ENCODE results near the gene FAM186B. TPM values are rescaled to one million over a fixed set of nuclear protein-coding genes. Genes with fewer than 3 reads are reported as not detected.
A peak's percentile ranks its signal among the peaks of the same experiment; 100 is the strongest.

The FAM186B gene
- total RNA-seq, 4 donors from 2014 or later: 0.21 to 0.77 (median 0.30) TPM; not detected in 1

GRCh38 chr12:49622501-49623141, 17.2 kb upstream of the FAM186B start:
- intact Hi-C loops (cut with DNase I; ENCODE audit: low total_unique reads): no loop called here
- H3K27me3 ChIP-seq: no peaks in the 10 kb centered on the region
- TF ChIP-seq CTCF (IDR thresholded peaks at IDR 0.05) (no peak), POLR2A (IDR thresholded peaks at IDR 0.05) (no peak)
- peak in 1 of 2 donors; percentile 48 for DNase-seq
- H3K4me1 ChIP-seq: no peaks in the 10 kb centered on the region
- H3K9me3 ChIP-seq: no peaks in the 10 kb centered on the region
- H3K27ac ChIP-seq: peak overlapping the region; percentile 89 to 92
- no peaks in the 10 kb centered on the region for H3K36me3 ChIP-seq
- peak overlapping the region; percentile 56 to 61 for H3K4me3 ChIP-seq

GRCh38 chr12:49621651-49622500, 16.4 kb upstream of the FAM186B start:
- Histone ChIP-seq H3K27ac (peak overlapping the region; percentile 89 to 92), H3K36me3 (no peaks in the 10 kb centered on the region), H3K4me1 (no peaks in the 10 kb centered on the region), H3K9me3 (no peaks in the 10 kb centered on the region), H3K27me3 (no peaks in the 10 kb centered on the region), H3K4me3 (peak overlapping the region; percentile 56 to 61)
- DNase-seq: no peak
- TF ChIP-seq POLR2A (IDR thresholded peaks at IDR 0.05): no peak
- TF ChIP-seq CTCF (IDR thresholded peaks at IDR 0.05): no peak
- intact Hi-C loops (cut with DNase I; ENCODE audit: low total_unique reads): no loop called here

DNA sequence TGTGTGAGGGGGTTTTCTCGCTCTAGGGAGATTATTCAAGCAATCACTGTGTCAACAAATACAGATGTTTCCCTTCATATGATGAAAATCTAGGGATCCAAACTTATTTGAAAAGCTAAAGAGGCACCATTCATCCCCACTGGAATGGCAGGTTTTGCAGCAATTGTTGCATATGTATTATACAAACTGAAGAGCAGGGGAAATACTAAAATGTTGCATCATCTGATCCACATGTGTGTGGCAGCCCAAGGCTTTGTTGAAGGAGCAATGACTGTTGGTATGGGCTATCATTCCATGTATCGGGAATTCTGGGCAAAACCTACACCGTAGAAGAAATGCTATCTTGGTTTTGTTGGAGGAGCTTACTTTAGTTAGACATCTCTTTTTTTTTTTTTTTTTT, 13.8 kb upstream of the FAM186B start:
- TF ChIP-seq POLR2A (IDR thresholded peaks at IDR 0.05): no peak
- Histone ChIP-seq H3K27me3 (no peaks in the 10 kb centered on the region), H3K4me3 (no peak overlapping the region), H3K36me3 (no peaks in the 10 kb centered on the region), H3K4me1 (no peaks in the 10 kb centered on the region), H3K27ac (no peak overlapping the region), H3K9me3 (no peaks in the 10 kb centered on the region)
- intact Hi-C loops (cut with DNase I; ENCODE audit: low total_unique reads): no loop called here
- no peak for DNase-seq

- DNase-seq: no peak
- intact Hi-C loops (cut with DNase I; ENCODE audit: low total_unique reads): no loop called here
- no peaks in the 10 kb centered on the region for H3K4me1 ChIP-seq
- TF ChIP-seq CTCF (IDR thresholded peaks at IDR 0.05): no peak
- no peak for TF ChIP-seq POLR2A (IDR thresholded peaks at IDR 0.05)
- H3K27me3 ChIP-seq: no peaks in the 10 kb centered on the region
- H3K4me3 ChIP-seq: no peak overlapping the region
- no peaks in the 10 kb centered on the region for H3K36me3 ChIP-seq
- no peaks in the 10 kb centered on the region for H3K9me3 ChIP-seq
- no peak overlapping the region for H3K27ac ChIP-seq
Measured at GRCh38 chr12:49618576-49618975, 13.1 kb upstream of the FAM186B start.

- intact Hi-C loops (cut with DNase I; ENCODE audit: low total_unique reads): no loop called here
- Histone ChIP-seq H3K4me3 (no peak overlapping the region), H3K4me1 (no peaks in the 10 kb centered on the region), H3K36me3 (no peaks in the 10 kb centered on the region), H3K27me3 (no peaks in the 10 kb centered on the region), H3K27ac (no peak overlapping the region), H3K9me3 (no peaks in the 10 kb centered on the region)
- no peak for DNase-seq
- TF ChIP-seq CTCF (IDR thresholded peaks at IDR 0.05): no peak
- no peak for TF ChIP-seq POLR2A (IDR thresholded peaks at IDR 0.05)
Measured at GRCh38 chr12:49616533-49617219, 11.2 kb upstream of the FAM186B start.
